CD4-positive, CD25-positive, alpha-beta regulatory T cell (primary cell): ENCODE measurements around the gene TBR1. TPM values are rescaled to one million over a fixed set of nuclear protein-coding genes. Genes with fewer than 3 reads are reported as not detected.

Experiments used
- ATAC-seq, 2 donors: fragments of 150-1000 bp; cut with Tn5 transposase; one replicate each; pipeline ENCODE4 v1.10.0; 2021; ENCODE audit warnings: low read depth in 2 of 2, moderate number of reproducible peaks in 2 of 2, moderate library complexity in 1 of 2
- DNase-seq, 3 donors: peaks; one replicate each; pipeline versions ENCODE4 v3.0.0 to v3.0.0-alpha.2; 2012 to 2022; ENCODE audit warnings: mixed read lengths in 1 of 3
- H3K27ac ChIP-seq: one replicate; pipeline ENCODE4 v1.7.0; 2013; ENCODE audit warnings: mild to moderate bottlenecking, low read length; ENCODE audit not compliant: insufficient read depth, poor library complexity, severe bottlenecking
- H3K27me3 ChIP-seq: one replicate; pipeline ENCODE4 v1.7.0; 2013; ENCODE audit warnings: low read length; ENCODE audit not compliant: control insufficient read depth, insufficient read depth
- H3K36me3 ChIP-seq: one replicate; pipeline ENCODE4 v1.7.0; 2013; ENCODE audit warnings: mild to moderate bottlenecking, low read length, moderate library complexity; ENCODE audit not compliant: control insufficient read depth, insufficient read depth
- H3K4me1 ChIP-seq: 2 replicates; pipeline ENCODE4 v1.7.0; 2013; ENCODE audit warnings: mild to moderate bottlenecking, low read length; ENCODE audit not compliant: insufficient read depth, control insufficient read depth, poor library complexity, severe bottlenecking
- H3K4me3 ChIP-seq: one replicate; pipeline ENCODE4 v1.7.0; 2013; ENCODE audit warnings: low read depth, mild to moderate bottlenecking, low read length, moderate library complexity
- H3K9me3 ChIP-seq, 2 experiments: 1 replicate in 1 of 2; 2 replicates in 1 of 2; pipeline ENCODE4 v1.7.0; 2013; ENCODE audit warnings: low read length in 2 of 2, mild to moderate bottlenecking in 1 of 2, moderate library complexity in 1 of 2; ENCODE audit not compliant: control insufficient read depth in 2 of 2
- H3K27ac Mint-ChIP-seq, 3 donors: one replicate each; pipeline ENCODE4 v1.8.0; 2020 to 2022; ENCODE audit warnings: mild to moderate bottlenecking in 3 of 3, mixed read lengths in 3 of 3, moderate library complexity in 2 of 3
- H3K27me3 Mint-ChIP-seq: one replicate; pipeline ENCODE4 v1.8.0; 2022; ENCODE audit warnings: mild to moderate bottlenecking, mixed read lengths
- H3K36me3 Mint-ChIP-seq: one replicate; pipeline ENCODE4 v1.8.0; 2020; ENCODE audit warnings: mixed read lengths
- H3K4me1 Mint-ChIP-seq, 4 donors: one replicate each; pipeline ENCODE4 v1.8.0; 2020 to 2022; ENCODE audit warnings: mixed read lengths in 4 of 4, mild to moderate bottlenecking in 1 of 4
- H3K4me3 Mint-ChIP-seq, 4 donors: one replicate each; pipeline ENCODE4 v1.8.0; 2020 to 2022; ENCODE audit warnings: mild to moderate bottlenecking in 4 of 4, mixed read lengths in 4 of 4, moderate library complexity in 3 of 4
- H3K9me3 Mint-ChIP-seq, 7 donors: one replicate each; pipeline ENCODE4 v1.8.0; 2020 to 2022; ENCODE audit warnings: mixed read lengths in 7 of 7, mild to moderate bottlenecking in 3 of 7, moderate library complexity in 2 of 7
- polyA plus RNA-seq, 4 donors: library from polyadenylated mRNA; unstranded; fragments of 300-500 nt; fragmentation: Illumina TruSeq; gene quantifications; one replicate each; pipeline ENCODE4 v1.2.3, GENCODE V29; 2021
- total RNA-seq: library from RNA; stranded (reverse); gene quantifications from one replicate; pipeline ENCODE4 v1.2.3, GENCODE V29; 2022

TBR1 gene
- total and polyA plus RNA-seq, 5 donors from 2014 or later: 0.32 TPM; not detected in 4

DNA sequence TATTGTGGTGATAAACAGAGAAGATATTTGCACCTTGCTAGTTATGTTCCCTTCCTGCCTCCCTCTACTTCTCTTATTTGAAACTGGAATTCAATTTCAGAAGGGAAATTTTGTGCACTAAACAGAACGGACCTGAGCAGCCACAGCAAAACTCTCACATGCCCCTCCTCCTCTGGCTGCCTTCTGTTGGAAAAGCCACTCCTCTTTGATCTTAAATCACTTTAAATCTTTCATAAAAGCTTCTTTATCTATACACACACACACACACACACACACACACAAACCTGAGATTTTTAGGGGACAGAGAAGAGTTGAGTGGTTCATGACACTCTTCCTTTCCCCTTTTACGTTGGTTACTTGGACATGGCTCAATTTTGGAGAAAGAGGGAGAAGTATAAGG, 5.6 kb downstream of the TBR1 start:
- ATAC-seq (no peak), DNase-seq (no peak)
- H3K27me3 Mint-ChIP-seq: peaks cover 95% of the 10 kb centered on the region
- Histone ChIP-seq H3K9me3 (peaks cover 3 to 9% of the 10 kb centered on the region in 2 experiments), H3K4me3 (no peak overlapping the region), H3K36me3 (no peaks in the 10 kb centered on the region), H3K27ac (no peak overlapping the region), H3K27me3 (peaks cover 59% of the 10 kb centered on the region), H3K4me1 (peaks cover 32% of the 10 kb centered on the region)
- peaks cover 0 to 5% (median 0%) of the 10 kb centered on the region in 7 donors for H3K9me3 Mint-ChIP-seq
- no peaks in the 10 kb centered on the region for H3K36me3 Mint-ChIP-seq
- peak overlapping the region in 1 of 4 donors; percentile 47 for H3K4me3 Mint-ChIP-seq
- peaks cover 22 to 67% (median 38%) of the 10 kb centered on the region in 4 donors for H3K4me1 Mint-ChIP-seq
- H3K27ac Mint-ChIP-seq: no peak overlapping the region

DNA sequence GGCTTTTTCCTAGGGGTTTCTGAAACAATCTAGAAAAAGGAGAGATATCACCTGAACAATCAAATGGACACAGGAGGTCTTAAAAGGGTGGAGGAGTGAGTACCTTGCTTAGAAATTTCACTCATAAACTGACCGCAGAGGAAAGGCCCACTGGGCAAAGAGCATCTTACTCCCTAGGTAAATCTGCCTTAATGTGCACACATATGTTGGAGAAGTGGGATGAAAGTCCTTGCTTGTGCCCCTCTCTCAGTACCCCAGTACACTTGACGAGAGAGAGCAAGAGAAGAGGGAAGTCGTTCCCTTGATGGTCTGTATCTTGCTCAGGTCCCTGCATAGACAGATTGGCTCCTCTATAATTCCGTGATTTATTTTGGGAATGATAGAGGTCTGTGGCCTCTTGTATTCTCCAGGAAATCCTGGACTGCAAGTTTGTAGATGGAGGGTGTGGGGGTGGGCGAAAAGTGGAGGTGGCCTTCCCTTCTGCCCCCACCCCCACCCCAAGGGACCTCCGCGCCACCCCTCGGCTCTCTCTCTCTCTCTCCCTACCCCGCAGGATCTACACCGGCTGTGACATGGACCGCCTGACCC, 6.8 kb downstream of the TBR1 start:
- Mint-ChIP-seq H3K4me3 (peak overlapping the region; percentile 15 to 83 (median 46)), H3K27me3 (peaks cover 93% of the 10 kb centered on the region), H3K27ac (no peak overlapping the region), H3K36me3 (no peaks in the 10 kb centered on the region), H3K4me1 (peaks cover 21 to 60% (median 33%) of the 10 kb centered on the region in 4 donors), H3K9me3 (peaks cover 0 to 5% (median 0%) of the 10 kb centered on the region in 7 donors)
- peaks cover 38% of the 10 kb centered on the region for H3K4me1 ChIP-seq
- H3K27me3 ChIP-seq: peaks cover 64% of the 10 kb centered on the region
- DNase-seq (no peak), ATAC-seq (no peak)
- no peak overlapping the region for H3K4me3 ChIP-seq
- H3K9me3 ChIP-seq: peaks cover 3 to 9% of the 10 kb centered on the region in 2 experiments
- no peak overlapping the region for H3K27ac ChIP-seq
- H3K36me3 ChIP-seq: no peaks in the 10 kb centered on the region

DNA sequence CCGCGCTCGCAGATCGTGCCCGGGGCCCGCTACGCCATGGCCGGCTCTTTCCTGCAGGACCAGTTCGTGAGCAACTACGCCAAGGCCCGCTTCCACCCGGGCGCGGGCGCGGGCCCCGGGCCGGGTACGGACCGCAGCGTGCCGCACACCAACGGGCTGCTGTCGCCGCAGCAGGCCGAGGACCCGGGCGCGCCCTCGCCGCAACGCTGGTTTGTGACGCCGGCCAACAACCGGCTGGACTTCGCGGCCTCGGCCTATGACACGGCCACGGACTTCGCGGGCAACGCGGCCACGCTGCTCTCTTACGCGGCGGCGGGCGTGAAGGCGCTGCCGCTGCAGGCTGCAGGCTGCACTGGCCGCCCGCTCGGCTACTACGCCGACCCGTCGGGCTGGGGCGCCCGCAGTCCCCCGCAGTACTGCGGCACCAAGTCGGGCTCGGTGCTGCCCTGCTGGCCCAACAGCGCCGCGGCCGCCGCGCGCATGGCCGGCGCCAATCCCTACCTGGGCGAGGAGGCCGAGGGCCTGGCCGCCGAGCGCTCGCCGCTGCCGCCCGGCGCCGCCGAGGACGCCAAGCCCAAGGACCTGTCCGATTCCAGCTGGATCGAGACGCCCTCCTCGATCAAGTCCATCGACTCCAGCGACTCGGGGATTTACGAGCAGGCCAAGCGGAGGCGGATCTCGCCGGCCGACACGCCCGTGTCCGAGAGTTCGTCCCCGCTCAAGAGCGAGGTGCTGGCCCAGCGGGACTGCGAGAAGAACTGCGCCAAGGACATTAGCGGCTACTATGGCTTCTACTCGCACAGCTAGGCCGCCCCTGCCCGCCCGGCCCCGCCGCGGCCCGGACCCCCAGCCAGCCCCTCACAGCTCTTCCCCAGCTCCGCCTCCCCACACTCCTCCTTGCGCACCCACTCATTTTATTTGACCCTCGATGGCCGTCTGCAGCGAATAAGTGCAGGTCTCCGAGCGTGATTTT, 7.6 kb downstream of the TBR1 start:
- Histone ChIP-seq H3K36me3 (no peaks in the 10 kb centered on the region), H3K4me1 (peaks cover 33% of the 10 kb centered on the region), H3K27ac (no peak overlapping the region), H3K27me3 (peaks cover 68% of the 10 kb centered on the region), H3K4me3 (peak overlapping the region; percentile 19), H3K9me3 (peaks cover 3 to 9% of the 10 kb centered on the region in 2 experiments)
- ATAC-seq (peak; percentile 24 to 30), DNase-seq (no peak)
- no peaks in the 10 kb centered on the region for H3K36me3 Mint-ChIP-seq
- peak overlapping the region; percentile 69 to 93 (median 82) for H3K4me3 Mint-ChIP-seq
- H3K27me3 Mint-ChIP-seq: peaks cover 91% of the 10 kb centered on the region
- peaks cover 21 to 56% (median 30%) of the 10 kb centered on the region in 4 donors for H3K4me1 Mint-ChIP-seq
- H3K9me3 Mint-ChIP-seq: peaks cover 0 to 5% (median 0%) of the 10 kb centered on the region in 7 donors
- H3K27ac Mint-ChIP-seq: peak overlapping the region in 2 of 3 donors; percentile 2 to 56

DNA sequence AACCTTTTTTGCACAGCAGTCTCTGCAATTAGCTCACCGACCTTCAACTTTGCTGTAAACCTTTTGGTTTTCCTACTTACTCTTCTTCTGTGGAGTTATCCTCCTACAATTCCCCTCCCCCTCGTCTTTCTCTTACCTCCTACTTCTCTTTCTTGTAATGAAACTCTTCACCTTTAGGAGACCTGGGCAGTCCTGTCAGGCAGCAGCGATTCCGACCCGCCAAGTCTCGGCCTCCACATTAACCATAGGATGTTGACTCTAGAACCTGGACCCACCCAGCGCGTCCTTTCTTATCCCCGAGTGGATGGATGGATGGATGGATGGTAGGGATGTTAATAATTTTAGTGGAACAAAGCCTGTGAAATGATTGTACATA, 8.3 kb downstream of the TBR1 start:
- no peak for ATAC-seq
- Histone ChIP-seq H3K36me3 (no peaks in the 10 kb centered on the region), H3K4me1 (peaks cover 28% of the 10 kb centered on the region), H3K27me3 (peaks cover 75% of the 10 kb centered on the region), H3K27ac (no peak overlapping the region), H3K9me3 (peaks cover 3 to 9% of the 10 kb centered on the region in 2 experiments), H3K4me3 (peak overlapping the region; percentile 19)
- H3K27ac Mint-ChIP-seq: peak overlapping the region in 2 of 3 donors; percentile 2 to 56
- no peak for DNase-seq
- peaks cover 0 to 5% (median 0%) of the 10 kb centered on the region in 7 donors for H3K9me3 Mint-ChIP-seq
- no peaks in the 10 kb centered on the region for H3K36me3 Mint-ChIP-seq
- H3K4me3 Mint-ChIP-seq: peak overlapping the region; percentile 69 to 93 (median 82)
- peaks cover 91% of the 10 kb centered on the region for H3K27me3 Mint-ChIP-seq
- H3K4me1 Mint-ChIP-seq: peaks cover 18 to 56% (median 26%) of the 10 kb centered on the region in 4 donors

DNA sequence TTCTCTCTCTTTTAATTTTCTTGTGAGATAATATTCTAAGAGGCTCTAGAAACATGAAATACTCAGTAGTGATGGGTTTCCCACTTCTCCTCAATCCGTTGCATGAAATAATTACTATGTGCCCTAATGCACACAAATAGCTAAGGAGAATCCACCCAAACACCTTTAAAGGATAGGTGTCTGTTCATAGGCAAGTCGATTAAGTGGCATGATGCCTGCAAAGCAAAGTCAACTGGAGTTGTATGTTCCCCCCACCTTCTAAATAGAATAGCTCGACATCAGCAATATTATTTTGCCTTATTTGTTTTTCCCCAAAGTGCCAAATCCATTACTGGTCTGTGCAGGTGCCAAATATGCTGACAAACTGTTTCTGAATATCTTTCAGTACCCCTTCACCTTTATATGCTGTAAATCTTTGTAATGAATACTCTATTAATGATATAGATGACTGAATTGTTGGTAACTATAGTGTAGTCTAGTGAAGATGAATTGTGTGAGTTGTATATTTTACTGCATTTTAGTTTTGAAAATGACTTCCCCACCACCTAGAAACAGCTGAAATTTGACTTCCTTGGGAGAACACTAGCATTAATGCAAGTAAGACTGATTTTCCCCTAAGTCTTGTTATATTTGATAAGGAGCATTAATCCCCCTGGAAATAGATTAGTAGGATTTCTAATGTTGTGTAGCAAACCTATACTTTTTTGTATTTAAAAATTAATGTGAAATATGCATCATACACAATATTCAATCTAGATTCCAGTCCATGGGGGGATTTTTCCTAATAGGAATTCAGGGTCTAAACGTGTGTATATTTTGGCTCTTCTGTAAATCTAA, 9.0 kb downstream of the TBR1 start:
- Histone ChIP-seq H3K27me3 (peaks cover 76% of the 10 kb centered on the region), H3K9me3 (peaks cover 3 to 9% of the 10 kb centered on the region in 2 experiments), H3K36me3 (no peaks in the 10 kb centered on the region), H3K4me3 (no peak overlapping the region), H3K4me1 (peaks cover 28% of the 10 kb centered on the region), H3K27ac (no peak overlapping the region)
- H3K36me3 Mint-ChIP-seq: no peaks in the 10 kb centered on the region
- ATAC-seq: no peak
- H3K27ac Mint-ChIP-seq: no peak overlapping the region
- peak overlapping the region; percentile 69 to 93 (median 82) for H3K4me3 Mint-ChIP-seq
- peaks cover 16 to 52% (median 26%) of the 10 kb centered on the region in 4 donors for H3K4me1 Mint-ChIP-seq
- no peak for DNase-seq
- H3K9me3 Mint-ChIP-seq: peaks cover 0 to 5% (median 0%) of the 10 kb centered on the region in 7 donors
- H3K27me3 Mint-ChIP-seq: peaks cover 91% of the 10 kb centered on the region

DNA sequence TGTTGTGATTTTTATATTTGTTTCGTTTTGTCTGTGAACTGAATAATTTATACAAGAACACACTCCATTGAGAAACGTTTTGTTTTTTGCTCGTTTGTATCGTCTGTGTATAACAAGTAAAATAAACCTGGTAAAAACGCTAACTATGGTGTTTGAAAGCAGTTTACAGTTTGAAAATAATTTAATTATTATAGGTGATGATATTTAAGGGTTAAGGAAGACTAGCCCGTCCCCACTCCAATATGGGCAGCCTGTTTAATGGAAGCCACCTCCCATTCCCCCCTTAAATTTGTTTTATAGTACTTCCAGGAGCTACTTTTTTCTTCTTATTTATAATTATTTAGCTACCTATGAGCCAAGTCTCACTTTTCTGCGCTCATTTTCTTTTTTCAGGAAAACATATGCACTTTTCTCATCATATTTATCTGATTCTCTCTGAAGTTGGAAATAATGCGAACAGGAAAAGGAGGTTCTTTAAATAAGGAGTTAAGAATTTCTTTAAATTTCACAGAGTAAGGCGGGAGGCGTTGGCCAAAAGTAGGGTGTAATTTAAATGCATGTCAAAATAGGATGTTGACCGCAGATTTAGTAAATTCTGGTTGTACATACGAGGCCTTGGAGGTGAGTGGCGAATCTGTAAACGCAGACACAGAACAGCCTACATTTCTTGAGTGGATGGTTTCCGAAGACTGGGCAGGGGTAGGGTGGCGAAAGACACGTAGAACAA, 9.8 kb downstream of the TBR1 start:
- H3K27me3 ChIP-seq: peaks cover 77% of the 10 kb centered on the region
- Mint-ChIP-seq H3K4me1 (peaks cover 15 to 44% (median 25%) of the 10 kb centered on the region in 4 donors), H3K27me3 (peaks cover 91% of the 10 kb centered on the region), H3K36me3 (no peaks in the 10 kb centered on the region), H3K9me3 (peaks cover 0 to 5% (median 0%) of the 10 kb centered on the region in 7 donors), H3K27ac (no peak overlapping the region), H3K4me3 (peak overlapping the region in 2 of 4 donors; percentile 32 to 43)
- H3K27ac ChIP-seq: no peak overlapping the region
- H3K36me3 ChIP-seq: no peaks in the 10 kb centered on the region
- peaks cover 28% of the 10 kb centered on the region for H3K4me1 ChIP-seq
- H3K4me3 ChIP-seq: no peak overlapping the region
- ATAC-seq: no peak
- no peak for DNase-seq
- H3K9me3 ChIP-seq: peaks cover 3 to 9% of the 10 kb centered on the region in 2 experiments
